GM06990 (cell line): Measurements from ENCODE around the gene SLC34A1.

Experiments
- DNase-seq: peaks from one replicate; pipeline ENCODE4 v3.0.0-alpha.2; 2011; ENCODE audit not compliant: insufficient read length; ENCODE audit errors: extremely low read depth
- H3K27me3 ChIP-seq: replicated peaks from 2 replicates; pipeline ENCODE4 v1.6.0; 2011; ENCODE audit warnings: low read length; ENCODE audit not compliant: control insufficient read depth, insufficient read depth
- H3K36me3 ChIP-seq: 2 replicates; pipeline ENCODE4 v1.5.1; 2011; ENCODE audit warnings: low read length; ENCODE audit not compliant: control insufficient read depth, insufficient read depth
- H3K4me3 ChIP-seq: replicated peaks from 2 replicates; pipeline ENCODE4 v1.5.1; 2011; ENCODE audit warnings: low read depth, mild to moderate bottlenecking, control low read depth, low read length
- CTCF ChIP-seq: IDR thresholded peaks from 2 replicates; pipeline ENCODE4 v1.5.1; 2011; ENCODE audit warnings: low read length, control low read depth, mild to moderate bottlenecking, inconsistent platforms; ENCODE audit not compliant: insufficient read depth, poor library complexity, severe bottlenecking

SLC34A1 gene

GRCh38 chr5:177445052-177445916 is 61.0 kb downstream of the SLC34A1 start:
- H3K4me3 ChIP-seq, result no peak overlapping the region
- peaks cover 22% of the 10 kb centered on the region for H3K36me3 ChIP-seq
- no peak for TF ChIP-seq CTCF
- no peak for DNase-seq
- H3K27me3 ChIP-seq, result no peaks in the 10 kb centered on the region

GRCh38 chr5:177445917-177446199 is 61.6 kb downstream of the SLC34A1 start:
- TF ChIP-seq CTCF, result no peak
- peak overlapping the region; percentile 65 for H3K4me3 ChIP-seq

GRCh38 chr5:177446200-177447065 is 62.2 kb downstream of the SLC34A1 start, which contains the start of gene PRR7:
TSS of gene PRR7 (plus strand) at chr5:177446814. CDS start at chr5:177455068, 8,254 bp downstream.
- H3K27me3 ChIP-seq, result no peaks in the 10 kb centered on the region
- TF ChIP-seq CTCF, result no peak
- peak within 1 kb of the TSS; percentile 65 for H3K4me3 ChIP-seq
- DNase-seq, result peak; percentile 89
- peaks cover 12% of the 10 kb centered on the region for H3K36me3 ChIP-seq

More at GRCh38 chr5:177445917-177446199, 61.6 kb downstream of the SLC34A1 start:
- DNase-seq, result no peak
- peaks cover 17% of the 10 kb centered on the region for H3K36me3 ChIP-seq
- no peaks in the 10 kb centered on the region for H3K27me3 ChIP-seq

- TF ChIP-seq CTCF, result no peak
- peaks cover 8% of the 10 kb centered on the region for H3K36me3 ChIP-seq
- DNase-seq, result peak; percentile 77
- no peaks in the 10 kb centered on the region for H3K27me3 ChIP-seq
- H3K4me3 ChIP-seq, result peak overlapping the region; percentile 60
Measured at GRCh38 chr5:177447066-177447610, 62.9 kb downstream of the SLC34A1 start.

GRCh38 chr5:177447611-177448243 is 63.5 kb downstream of the SLC34A1 start:
- H3K27me3 ChIP-seq, result no peaks in the 10 kb centered on the region
- no peak for TF ChIP-seq CTCF
- DNase-seq, result no peak
- H3K4me3 ChIP-seq, result peak overlapping the region; percentile 26
- H3K36me3 ChIP-seq, result peaks cover 3% of the 10 kb centered on the region
